Spleen (tissue), 11 donors: ENCODE data around the gene KAT6B. TPM values are rescaled to one million over a fixed set of nuclear protein-coding genes. Genes with fewer than 3 reads are reported as not detected.
"Not testable (repeated sequence)": the region's sequence is repeated elsewhere in the genome, so short reads cannot be mapped to it uniquely, and the experiment has no call there.

ENCODE experiments used
- DNase-seq: peaks from one replicate; pipeline ENCODE4 v3.0.0-alpha.2; 2020
- H3K27ac ChIP-seq, 8 donors: fragments of 200-600 bp; sonication (generic) in 7 of 8; 1 replicate in 4 of 8; 2 replicates in 4 of 8; pipeline versions ENCODE4 v1.5.0 to v1.8.0; 2016 to 2021; ENCODE audit warnings: inconsistent platforms in 4 of 8, mild to moderate bottlenecking in 4 of 8, moderate library complexity in 1 of 8
- H3K27me3 ChIP-seq, 7 donors: fragments of 200-600 bp; sonication (generic) in 6 of 7; replicated peaks in 1 of 7; 1 replicate in 4 of 7; 2 replicates in 3 of 7; pipeline versions ENCODE4 v1.5.0 to v1.8.0; 2016 to 2021; ENCODE audit warnings: inconsistent platforms in 3 of 7, mild to moderate bottlenecking in 1 of 7
- H3K36me3 ChIP-seq, 6 donors: fragments of 200-600 bp; sonication (generic) in 5 of 6; 1 replicate in 4 of 6; 2 replicates in 2 of 6; pipeline versions ENCODE4 v1.5.0 to v1.8.0; 2016 to 2021; ENCODE audit warnings: inconsistent platforms in 2 of 6
- H3K4me1 ChIP-seq, 6 donors: fragments of 200-600 bp; sonication (generic) in 5 of 6; 1 replicate in 3 of 6; 2 replicates in 3 of 6; pipeline versions ENCODE4 v1.5.0 to v1.8.0; 2016 to 2021; ENCODE audit warnings: inconsistent platforms in 3 of 6
- H3K4me3 ChIP-seq, 8 donors: fragments of 200-600 bp; sonication (generic) in 7 of 8; 1 replicate in 4 of 8; 2 replicates in 4 of 8; pipeline versions ENCODE4 v1.5.0 to v1.8.0; 2016 to 2021; ENCODE audit warnings: inconsistent platforms in 4 of 8, mild to moderate bottlenecking in 4 of 8, moderate library complexity in 2 of 8
- H3K9me3 ChIP-seq, 8 donors: fragments of 200-600 bp; sonication (generic) in 7 of 8; 1 replicate in 4 of 8; 2 replicates in 4 of 8; pipeline versions ENCODE4 v1.5.0 to v1.8.0; 2016 to 2021; ENCODE audit warnings: inconsistent platforms in 4 of 8
- POLR2A ChIP-seq, 3 donors: fragments of 450-650 bp; IDR thresholded peaks; one replicate each; pipeline ENCODE4 v1.5.1; 2017; ENCODE audit warnings: antibody characterized with exemption in 3 of 3, mild to moderate bottlenecking in 1 of 3
- POLR2AphosphoS5 ChIP-seq, 3 donors: sonication (generic); formaldehyde crosslinking; IDR thresholded peaks; one replicate each; pipeline ENCODE4 v1.5.1; 2017; ENCODE audit warnings: antibody characterized with exemption in 3 of 3
- whole genome bisulfite sequencing, 5 donors: extraction: QIAGEN DNeasy Blood & Tissue Kit in 3 of 5; methylation state at CpG; one replicate each; pipeline versions ENCODE4 v1.1.5 to v1.1.7; 2013 to 2018; 5-methylcytosine and 5-hydroxymethylcytosine counted together
- intact Hi-C: fragments of 100-400 bp; cut with DNase I; formaldehyde crosslinking; loops from one replicate; pipeline ENCODE4 v1.15.0; 2023; ENCODE audit warnings: low total_unique reads
- polyA plus RNA-seq, 3 donors: library from polyadenylated mRNA; stranded (reverse); fragments of 200-250 nt; gene quantifications; one replicate each; pipeline ENCODE4 v1.2.1, GENCODE V29; 2013
- total RNA-seq, 7 donors: library from RNA; depleted of rRNA in 3 of 7; stranded (reverse); fragments of >200 nt in 3 of 7; fragmentation: NEBNext Ultra II Directional in 4 of 7; extraction: Animal tissue kit (Norgen Biotek cat#: 25700) in 4 of 7; gene quantifications; one replicate each; pipeline versions ENCODE4 v1.1.0 to v1.2.1, GENCODE V29; 2016 to 2021
- TF ChIP-seq, protein P1 (sequence below), 11 experiments: fragments of 200-600 bp in 7 of 11; fragments of 450-650 bp in 4 of 11; sonication (generic) in 4 of 11; IDR thresholded peaks in 8 of 11; conservative IDR thresholded peaks in 3 of 11; 1 replicate in 7 of 11; 2 replicates in 4 of 11; pipeline versions ENCODE4 v1.4.0 to v1.8.0; 2016 to 2021; ENCODE audit warnings: antibody characterized with exemption in 11 of 11, inconsistent platforms in 4 of 11, mild to moderate bottlenecking in 1 of 11
- donor health status: healthy with polysubstance abuse.
- donor health status: DM: no; HTN: no; CAD: no; lungs with moderate emphysema.
- donor health status: DM: no; HTN: no; CAD: no.
- donor health status: Bipolar disorder and iron deficiency.
- donor health status: healthy.
- donor health status: DM: no; HTN: no; CAD: no.
- donor health status: DM: yes; HTN: yes; CAD: no.

Gene KAT6B
- total and polyA plus RNA-seq, 10 donors = 2.9 to 61.0 (median 46.0) TPM

DNA sequence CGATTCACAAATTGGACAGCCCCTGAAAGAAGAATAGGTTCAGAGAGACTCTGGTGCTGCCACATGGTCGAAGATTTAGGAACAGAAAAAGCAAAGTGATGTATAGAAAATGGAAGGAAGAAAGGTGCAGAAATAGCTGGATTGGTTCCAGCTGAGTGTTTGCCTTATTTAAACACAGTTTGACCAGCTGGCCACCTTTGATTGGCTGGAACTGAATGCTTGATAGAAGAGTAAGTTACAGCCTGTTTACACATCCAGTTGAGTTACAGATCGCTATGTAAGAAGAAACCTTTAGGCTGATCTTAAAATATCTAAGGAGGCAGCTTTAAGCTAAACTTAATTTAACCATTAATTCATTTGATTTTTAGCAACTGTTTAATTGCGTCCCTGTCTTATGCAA is 40.3 kb upstream of the KAT6B start:
- DNase-seq = no peak
- H3K4me1 ChIP-seq = no peaks in the 10 kb centered on the region
- H3K36me3 ChIP-seq = no peaks in the 10 kb centered on the region
- H3K9me3 ChIP-seq = no peaks in the 10 kb centered on the region
- no peak overlapping the region for H3K4me3 ChIP-seq
- WGBS, 5 donors = 77 to 91% (median 82%) methylated on average over 4 of the region's 4 CpGs
- H3K27ac ChIP-seq = no peak overlapping the region
- no peaks in the 10 kb centered on the region for H3K27me3 ChIP-seq
- TF ChIP-seq POLR2AphosphoS5 (IDR thresholded peaks at IDR 0.05) = no peak
- no peak for TF ChIP-seq POLR2A (IDR thresholded peaks at IDR 0.05)
- TF ChIP-seq, protein P1, sequence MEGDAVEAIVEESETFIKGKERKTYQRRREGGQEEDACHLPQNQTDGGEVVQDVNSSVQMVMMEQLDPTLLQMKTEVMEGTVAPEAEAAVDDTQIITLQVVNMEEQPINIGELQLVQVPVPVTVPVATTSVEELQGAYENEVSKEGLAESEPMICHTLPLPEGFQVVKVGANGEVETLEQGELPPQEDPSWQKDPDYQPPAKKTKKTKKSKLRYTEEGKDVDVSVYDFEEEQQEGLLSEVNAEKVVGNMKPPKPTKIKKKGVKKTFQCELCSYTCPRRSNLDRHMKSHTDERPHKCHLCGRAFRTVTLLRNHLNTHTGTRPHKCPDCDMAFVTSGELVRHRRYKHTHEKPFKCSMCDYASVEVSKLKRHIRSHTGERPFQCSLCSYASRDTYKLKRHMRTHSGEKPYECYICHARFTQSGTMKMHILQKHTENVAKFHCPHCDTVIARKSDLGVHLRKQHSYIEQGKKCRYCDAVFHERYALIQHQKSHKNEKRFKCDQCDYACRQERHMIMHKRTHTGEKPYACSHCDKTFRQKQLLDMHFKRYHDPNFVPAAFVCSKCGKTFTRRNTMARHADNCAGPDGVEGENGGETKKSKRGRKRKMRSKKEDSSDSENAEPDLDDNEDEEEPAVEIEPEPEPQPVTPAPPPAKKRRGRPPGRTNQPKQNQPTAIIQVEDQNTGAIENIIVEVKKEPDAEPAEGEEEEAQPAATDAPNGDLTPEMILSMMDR (IDR thresholded peaks at IDR 0.05 in 8 of 11, conservative IDR thresholded peaks at IDR 0.05 in 3 of 11) = no peak
- intact Hi-C loops = no loop called here

DNA sequence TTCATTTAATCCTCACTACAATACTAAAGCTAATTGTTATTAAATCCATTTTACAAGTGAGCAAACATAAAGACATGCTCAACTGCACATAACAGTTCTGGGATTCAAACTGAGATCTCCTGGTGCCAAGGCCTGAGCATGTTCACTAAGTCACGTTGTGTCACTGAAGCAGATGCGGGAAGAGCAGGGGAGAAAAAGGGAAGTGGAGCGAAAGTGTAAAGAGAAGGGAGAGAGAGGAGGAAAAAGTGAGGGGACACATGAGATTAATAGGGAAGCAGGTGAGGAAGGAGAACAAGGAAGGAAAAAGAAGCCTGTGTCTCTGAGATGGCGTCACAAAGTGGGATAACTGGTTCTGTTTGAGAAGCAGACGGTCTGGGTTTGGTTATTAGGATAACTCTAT is 38.9 kb upstream of the KAT6B start:
- DNase-seq = no peak
- TF ChIP-seq POLR2AphosphoS5 (IDR thresholded peaks at IDR 0.05) = no peak

DNA sequence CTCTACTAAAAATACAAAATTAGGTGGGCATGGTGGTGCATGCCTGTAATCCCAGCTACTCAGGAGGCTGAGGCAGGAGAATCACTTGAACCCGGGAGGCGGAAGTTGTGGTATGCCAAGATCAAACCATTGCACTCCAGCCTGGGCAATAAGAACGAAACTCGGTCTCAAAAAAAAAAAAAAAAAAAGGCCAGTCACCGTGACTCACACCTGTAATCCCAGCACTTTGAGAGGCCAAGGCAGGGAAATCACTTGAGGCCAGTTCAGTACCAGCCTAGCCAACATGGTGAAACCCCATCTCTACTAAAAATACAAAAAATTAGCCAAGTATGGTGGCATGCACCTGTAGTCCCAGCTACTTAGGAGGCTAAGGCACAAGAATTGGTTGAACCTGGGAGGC is 34.4 kb upstream of the KAT6B start:
- H3K27me3 ChIP-seq, H3K27ac ChIP-seq, H3K9me3 ChIP-seq, intact Hi-C loops, H3K36me3 ChIP-seq, H3K4me3 ChIP-seq, DNase-seq: not testable (repeated sequence)
- WGBS, 5 donors = 94 to 99% (median 95%) methylated on average over 5 of the region's 5 CpGs
- H3K4me1 ChIP-seq = peaks cover 0 to 18% (median 5%) of the 10 kb centered on the region in 6 donors

More for the DNA sequence above, 38.9 kb upstream of the KAT6B start:
- no peak overlapping the region for H3K27ac ChIP-seq
- no peaks in the 10 kb centered on the region for H3K4me1 ChIP-seq
- 39 to 70% (median 62%) methylated on average over 5 of the region's 5 CpGs for WGBS, 5 donors
- H3K36me3 ChIP-seq = no peaks in the 10 kb centered on the region
- H3K4me3 ChIP-seq = no peak overlapping the region
- H3K27me3 ChIP-seq = no peaks in the 10 kb centered on the region
- intact Hi-C loops = no loop called here
- H3K9me3 ChIP-seq = no peaks in the 10 kb centered on the region

DNA sequence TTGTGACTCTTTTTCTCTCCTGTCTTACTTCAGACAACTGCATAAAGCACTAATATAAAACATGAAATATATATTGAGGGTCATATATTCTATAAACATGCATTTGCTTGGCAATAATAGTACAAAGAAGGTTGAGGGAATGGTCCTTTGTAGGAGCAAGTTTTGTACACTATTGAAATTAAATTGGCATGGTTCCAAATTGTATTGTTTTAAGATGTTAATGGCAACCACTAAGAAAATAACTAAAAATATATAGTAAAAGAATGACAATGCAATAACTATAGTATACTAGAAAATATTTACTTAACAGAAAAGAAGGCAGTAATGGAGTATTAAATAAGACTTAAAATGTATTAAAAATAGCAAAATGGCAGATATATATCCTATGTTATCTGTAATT is 33.7 kb upstream of the KAT6B start:
- Histone ChIP-seq H3K36me3 (no peaks in the 10 kb centered on the region), H3K4me1 (peaks cover 0 to 18% (median 5%) of the 10 kb centered on the region in 6 donors), H3K9me3 (no peaks in the 10 kb centered on the region), H3K4me3 (no peak overlapping the region), H3K27ac (no peak overlapping the region), H3K27me3 (no peaks in the 10 kb centered on the region)
- intact Hi-C loops = no loop called here
- TF ChIP-seq, protein P1 (IDR thresholded peaks at IDR 0.05 in 8 of 11, conservative IDR thresholded peaks at IDR 0.05 in 3 of 11) = no peak
- TF ChIP-seq POLR2AphosphoS5 (IDR thresholded peaks at IDR 0.05) = no peak
- TF ChIP-seq POLR2A (IDR thresholded peaks at IDR 0.05) = no peak
- no peak for DNase-seq

DNA sequence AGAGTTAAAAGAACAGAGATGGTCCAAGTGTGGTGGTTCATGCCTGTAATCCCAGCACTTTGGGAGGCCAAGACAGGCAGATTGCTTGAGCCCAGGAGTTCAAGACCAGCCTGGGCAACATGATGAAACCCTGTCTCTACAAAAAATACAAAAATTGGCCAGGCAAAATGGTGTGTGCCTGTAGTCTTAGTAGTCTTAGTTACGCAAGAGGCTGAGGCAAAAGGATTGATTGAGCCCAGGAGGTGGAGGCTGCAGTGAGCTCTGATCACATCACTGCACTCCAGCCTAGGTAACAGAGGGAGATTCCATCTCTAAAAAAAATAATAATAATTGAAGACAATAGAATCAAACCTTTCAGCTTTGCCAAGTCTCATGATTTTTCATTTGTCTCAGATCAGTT is 33.2 kb upstream of the KAT6B start:
- H3K9me3 ChIP-seq, H3K27ac ChIP-seq, H3K4me3 ChIP-seq, intact Hi-C loops, DNase-seq, H3K27me3 ChIP-seq, H3K36me3 ChIP-seq: not testable (repeated sequence)
- H3K4me1 ChIP-seq = peaks cover 0 to 18% (median 5%) of the 10 kb centered on the region in 6 donors
- 94 to 100% (median 100%) methylated on average over 1 of the region's 1 CpG for WGBS, 5 donors

DNA sequence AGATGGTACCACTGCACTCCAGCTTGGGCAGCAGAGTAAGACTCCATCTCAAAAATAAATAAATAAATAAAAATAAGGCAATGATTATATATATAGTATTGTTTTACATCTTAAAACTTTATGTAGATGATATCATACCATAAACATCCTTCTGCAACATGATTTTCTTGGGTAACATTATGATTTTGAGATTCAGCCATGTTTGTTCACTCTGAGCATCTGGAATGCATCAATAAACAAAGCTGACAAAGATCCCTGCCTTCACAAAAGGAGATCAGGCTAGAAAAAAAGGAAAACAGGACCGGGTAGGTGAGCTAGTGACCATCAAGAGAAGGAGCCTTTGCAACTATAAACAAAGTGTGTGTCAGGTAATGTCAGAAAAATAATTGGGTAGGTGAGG is 31.9 kb upstream of the KAT6B start:
- DNase-seq = no peak
- intact Hi-C loops = no loop called here
- Histone ChIP-seq H3K36me3 (no peaks in the 10 kb centered on the region), H3K27ac (no peak overlapping the region), H3K4me1 (peaks cover 0 to 18% (median 5%) of the 10 kb centered on the region in 6 donors), H3K9me3 (no peaks in the 10 kb centered on the region), H3K4me3 (no peak overlapping the region), H3K27me3 (no peaks in the 10 kb centered on the region)
- TF ChIP-seq, protein P1 (IDR thresholded peaks at IDR 0.05 in 8 of 11, conservative IDR thresholded peaks at IDR 0.05 in 3 of 11) = no peak
- 72 to 93% (median 84%) methylated on average over 1 of the region's 1 CpG for WGBS, 5 donors
